GM12878 (cell line): ENCODE data around the gene FASN. TPM values are rescaled to one million over a fixed set of nuclear protein-coding genes. Genes with fewer than 3 reads are reported as not detected.

ENCODE experiments used
- ATAC-seq: fragments of 200-7000 bp; cut with Tn5 transposase; 3 replicates; pipeline ENCODE4 v1.9.1; 2020; ENCODE audit warnings: mild to moderate bottlenecking, moderate library complexity
- BruUV-seq: library from RNA; stranded (reverse); fragments of 400-500 nt; replicated peaks from 2 replicates; lab custom pipeline; 2021; lab: Mats Ljungman, UMichigan
- CTCF ChIA-PET: fragments of 300-600 bp; sonication (Branson Sonifier 250); formaldehyde crosslinking; extraction: SDS; loops from one replicate; lab custom pipeline; 2021; ENCODE audit warnings: inconsistent platforms; lab: Yijun Ruan, JAX
- POLR2A ChIA-PET: fragments of 350-600 bp; formaldehyde crosslinking; extraction: SDS; loops from one replicate; lab custom pipeline; 2021; ENCODE audit warnings: inconsistent platforms; lab: Charles Lee
- RAD21 ChIA-PET: fragments of 300-600 bp; sonication (Branson Sonifier 250); formaldehyde crosslinking; loops from one replicate; lab custom pipeline; 2023; ENCODE audit warnings: antibody characterized with exemption; ENCODE audit not compliant: unreplicated experiment; lab: Charles Lee
- SMC1A ChIA-PET: fragments of 300-600 bp; sonication (Branson Sonifier 250); formaldehyde crosslinking; loops from one replicate; lab custom pipeline; 2023; ENCODE audit not compliant: unreplicated experiment, uncharacterized antibody; lab: Charles Lee
- DNase-seq: peaks from one replicate; pipeline ENCODE4 v3.0.0-alpha.2; 2011; ENCODE audit warnings: low read depth, low spot score
- FAIRE-seq: peaks from 3 replicates; lab custom pipeline; 2011; peaks lifted over from hg19 to GRCh38; lab: Jason Lieb, UNC
- H2AFZ ChIP-seq: 2 replicates; pipeline ENCODE4 v1.6.0; 2011; ENCODE audit warnings: low read depth, low read length, control low read depth; ENCODE audit not compliant: control insufficient read depth
- H3K27ac ChIP-seq: 2 replicates; pipeline ENCODE4 v1.5.1; 2011; ENCODE audit warnings: control low read depth; ENCODE audit not compliant: control insufficient read depth, insufficient read depth
- H3K27me3 ChIP-seq, 2 experiments: replicated peaks in 1 of 2; 2 replicates each; pipeline versions ENCODE4 v1.6.0 to v1.6.1; 2011; ENCODE audit warnings: low read length in 1 of 2; ENCODE audit not compliant: control insufficient read depth in 2 of 2, insufficient read depth in 2 of 2
- H3K36me3 ChIP-seq, 2 experiments: 2 replicates each; pipeline ENCODE4 v1.5.1; 2011; ENCODE audit warnings: low read length in 1 of 2; ENCODE audit not compliant: control insufficient read depth in 2 of 2, insufficient read depth in 2 of 2
- H3K4me1 ChIP-seq: 2 replicates; pipeline ENCODE4 v1.6.1; 2011; ENCODE audit warnings: mild to moderate bottlenecking, low read length, moderate library complexity, mixed read lengths; ENCODE audit not compliant: control insufficient read depth, insufficient read depth
- H3K4me2 ChIP-seq: 2 replicates; pipeline ENCODE4 v1.6.0; 2011; ENCODE audit warnings: control low read depth; ENCODE audit not compliant: control insufficient read depth, insufficient read depth
- H3K4me3 ChIP-seq: fragments of 200-600 bp; sonication (generic); 2 replicates; pipeline ENCODE4 v1.5.1; 2016
- H3K79me2 ChIP-seq: 2 replicates; pipeline ENCODE4 v1.6.0; 2011; ENCODE audit warnings: low read length; ENCODE audit not compliant: control insufficient read depth, insufficient read depth
- H3K9ac ChIP-seq: 2 replicates; pipeline ENCODE4 v1.8.0; 2011; ENCODE audit warnings: low read length, control low read depth, mixed read lengths; ENCODE audit not compliant: control insufficient read depth, insufficient read depth
- H3K9me3 ChIP-seq: replicated peaks from 3 replicates; pipeline ENCODE4 v1.5.1; 2011; ENCODE audit warnings: mild to moderate bottlenecking, low read length; ENCODE audit not compliant: control insufficient read depth, insufficient read depth
- H4K20me1 ChIP-seq: 2 replicates; pipeline ENCODE4 v1.6.0; 2011; ENCODE audit not compliant: control insufficient read depth, insufficient read depth
- CBFB ChIP-seq: IDR thresholded peaks from 2 replicates; pipeline ENCODE4 v1.6.1; 2016; ENCODE audit warnings: antibody characterized with exemption, low read depth
- EP300 ChIP-seq, 2 experiments: fragments of 150-350 bp in 1 of 2; IDR thresholded peaks; 2 replicates each; pipeline ENCODE4 v1.6.1; 2011 to 2012; ENCODE audit warnings: low read depth in 2 of 2, low read length in 2 of 2, borderline replicate concordance in 1 of 2, improper control_type of control experiment in 1 of 2, inconsistent platforms in 1 of 2; ENCODE audit not compliant: control insufficient read depth in 1 of 2
- FOXK2 ChIP-seq: fragments of 450-650 bp; IDR thresholded peaks from 2 replicates; pipeline ENCODE4 v1.6.1; 2017; ENCODE audit warnings: mild to moderate bottlenecking, moderate library complexity
- HDAC2 ChIP-seq: fragments of 200-600 bp; sonication (generic); IDR thresholded peaks from 2 replicates; pipeline ENCODE4 v1.6.1; 2017
- JUNB ChIP-seq: IDR thresholded peaks from 2 replicates; pipeline ENCODE4 v1.6.1; 2016; ENCODE audit warnings: antibody characterized with exemption, mild to moderate bottlenecking
- NFIC ChIP-seq: IDR thresholded peaks from 2 replicates; pipeline ENCODE4 v1.6.1; 2012; ENCODE audit warnings: low read depth, mild to moderate bottlenecking, inconsistent platforms, low read length, moderate library complexity
- NFYA ChIP-seq: IDR thresholded peaks from 2 replicates; pipeline ENCODE4 v1.6.1; 2011; ENCODE audit warnings: low read depth, mild to moderate bottlenecking, low read length, improper control_type of control experiment, borderline replicate concordance
- PML ChIP-seq: IDR thresholded peaks from 2 replicates; pipeline ENCODE4 v1.6.1; 2012; ENCODE audit warnings: low read length, inconsistent platforms
- RAD21 ChIP-seq: IDR thresholded peaks from 2 replicates; pipeline ENCODE4 v1.6.1; 2011; ENCODE audit warnings: mild to moderate bottlenecking, low read depth, low read length, moderate library complexity; ENCODE audit not compliant: insufficient read depth
- RELA ChIP-seq: fragments of 450-650 bp; IDR thresholded peaks from 2 replicates; pipeline ENCODE4 v1.8.0; 2014; ENCODE audit warnings: borderline replicate concordance; ENCODE audit not compliant: partially characterized antibody
- SMARCA5 ChIP-seq: fragments of 450-650 bp; IDR thresholded peaks from 2 replicates; pipeline ENCODE4 v1.6.1; 2017; ENCODE audit warnings: mild to moderate bottlenecking
- WGBS: methylation state at CpG from one replicate; pipeline ENCODE4 v1.1.6; 2016; ENCODE audit warnings: low lambda C conversion rate; ENCODE audit not compliant: insufficient replicate concordance, insufficient coverage; ENCODE audit errors: missing lambda C conversion rate; 5-methylcytosine and 5-hydroxymethylcytosine counted together
- in situ Hi-C: fragments of 300-500 bp; cut with MboI; formaldehyde crosslinking; loops from 9 replicates; pipeline ENCODE4 v1.14.3; 2018; ENCODE audit warnings: mixed read lengths
- intact Hi-C: fragments of 100-400 bp; cut with micrococcal nuclease; formaldehyde crosslinking; loops from one replicate; pipeline ENCODE4 v1.14.2; 2022; ENCODE audit not compliant: unreplicated experiment
- polyA plus RNA-seq, 11 experiments: library from polyadenylated mRNA; depleted of rRNA in 4 of 11; unstranded in 6 of 11; stranded (reverse) in 5 of 11; fragments of >200 nt; fragmentation: Nextera tagmentation in 4 of 11; fragmentation: Illumina TruSeq in 1 of 11; extraction: Ambion mirVana in 4 of 11; extraction: Trizol in 1 of 11; gene quantifications; 1 replicate in 1 of 11; 2 replicates in 10 of 11; pipeline versions ENCODE4 v1.2.1 to v1.2.3, GENCODE V29; 2011 to 2016; ENCODE audit warnings: inconsistent platforms in 2 of 11, missing spikeins in 2 of 11, low read depth in 1 of 11
- total RNA-seq, 4 experiments: library from RNA; depleted of rRNA in 3 of 4; stranded (reverse); fragments of >200 nt in 3 of 4; fragmentation: Illumina TruSeq in 1 of 4; extraction: Trizol in 1 of 4; gene quantifications; 2 replicates each; pipeline versions ENCODE4 v1.2.1 to v1.2.3, GENCODE V29; 2013 to 2021
- TF ChIP-seq, protein P1 (sequence below): fragments of 150-350 bp; IDR thresholded peaks from 2 replicates; pipeline ENCODE4 v1.6.1; 2016; ENCODE audit warnings: low read depth, low read length
- TF ChIP-seq, protein P2 (sequence below): fragments of 450-650 bp; IDR thresholded peaks from 2 replicates; pipeline ENCODE4 v1.6.1; 2016; ENCODE audit warnings: mild to moderate bottlenecking
- TF ChIP-seq, protein P3 (sequence below): fragments of 450-650 bp; IDR thresholded peaks from 2 replicates; pipeline ENCODE4 v1.6.1; 2017; ENCODE audit warnings: antibody characterized with exemption, mild to moderate bottlenecking, moderate library complexity
- TF ChIP-seq, protein P4 (sequence below): IDR thresholded peaks from 2 replicates; pipeline ENCODE4 v1.6.1; 2011; ENCODE audit warnings: mild to moderate bottlenecking, low read depth, low read length, moderate library complexity; ENCODE audit not compliant: insufficient replicate concordance

The FASN gene
- total and polyA plus RNA-seq, 10 of the 15 experiments (the other 5 are each of a cell fraction or from before 2014, with no cell fraction given) = 0.19 to 333 (median 30.4) TPM

DNA sequence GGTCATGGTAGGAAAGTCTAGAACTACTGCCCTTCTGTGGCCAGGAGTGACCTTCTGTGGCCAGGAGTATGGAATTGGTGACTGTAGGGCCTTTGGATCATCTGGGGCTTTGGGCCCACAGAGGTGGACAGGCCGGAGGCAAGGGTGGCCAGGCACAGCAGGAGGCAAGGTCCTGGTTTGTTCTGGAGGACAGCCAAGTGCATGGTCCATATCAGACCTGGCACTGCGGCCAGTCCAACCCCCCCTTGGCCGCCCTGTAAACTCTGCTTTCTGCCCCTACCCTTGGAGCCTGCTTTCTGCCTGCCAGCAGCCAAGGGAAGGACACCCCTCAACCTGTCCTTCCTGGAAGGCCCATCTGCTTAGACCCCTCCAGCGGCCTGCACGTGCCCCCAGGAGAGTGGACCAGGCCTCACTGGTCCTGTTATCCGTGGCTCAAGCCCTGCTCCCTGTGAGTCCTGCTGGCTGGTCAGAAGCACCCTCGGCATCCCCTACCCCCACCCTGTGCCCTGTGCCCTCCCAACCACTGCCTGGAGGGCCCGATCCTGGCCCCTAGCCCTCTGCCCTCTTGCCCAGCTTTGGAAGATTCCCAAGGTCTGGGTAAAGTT is 58.2 kb downstream of the FASN start:
- no peak overlapping the region for H3K9ac ChIP-seq
- no peaks in the 10 kb centered on the region for H4K20me1 ChIP-seq
- H3K27ac ChIP-seq = no peak overlapping the region
- BruUV-seq = no TSS peak
- no peak overlapping the region for H2AFZ ChIP-seq
- H3K4me1 ChIP-seq = peaks cover 10% of the 10 kb centered on the region
- FAIRE-seq = no peak
- no peak overlapping the region for H3K4me2 ChIP-seq
- no peaks in the 10 kb centered on the region for H3K9me3 ChIP-seq
- peaks cover 5% of the 10 kb centered on the region for H3K79me2 ChIP-seq
- no peaks in the 10 kb centered on the region for H3K27me3 ChIP-seq
- no peak overlapping the region for H3K4me3 ChIP-seq
- in situ Hi-C loops = loop anchor here (5.0 kb wide), 1 partner anchor 118 kb away; no protein-coding TSS in a partner anchor
- DNase-seq = no peak
- RAD21 ChIA-PET = interaction anchor here (0.7 kb wide), 1 partner anchor 72 kb away, joined by 4 read pairs; no protein-coding TSS in a partner anchor
- SMC1A ChIA-PET = no interaction called here
- no peaks in the 10 kb centered on the region; a peak in 1 of 4 replicates for H3K36me3 ChIP-seq
- POLR2A ChIA-PET = interaction anchor here (0.7 kb wide), 1 partner anchor 118 kb away, joined by 10 read pairs; no protein-coding TSS in a partner anchor
- no peak for ATAC-seq
- intact Hi-C loops = loop anchor here (5.0 kb wide), 1 partner anchor 58 kb away; the partner anchor contains the start of gene FASN
- WGBS = 65% methylated on average over 8 of the region's 8 CpGs
- CTCF ChIA-PET = interaction anchor here (1.4 kb wide), 1 partner anchor 11 kb away, joined by 3 read pairs; no protein-coding TSS in a partner anchor
- TF ChIP-seq, protein P1, sequence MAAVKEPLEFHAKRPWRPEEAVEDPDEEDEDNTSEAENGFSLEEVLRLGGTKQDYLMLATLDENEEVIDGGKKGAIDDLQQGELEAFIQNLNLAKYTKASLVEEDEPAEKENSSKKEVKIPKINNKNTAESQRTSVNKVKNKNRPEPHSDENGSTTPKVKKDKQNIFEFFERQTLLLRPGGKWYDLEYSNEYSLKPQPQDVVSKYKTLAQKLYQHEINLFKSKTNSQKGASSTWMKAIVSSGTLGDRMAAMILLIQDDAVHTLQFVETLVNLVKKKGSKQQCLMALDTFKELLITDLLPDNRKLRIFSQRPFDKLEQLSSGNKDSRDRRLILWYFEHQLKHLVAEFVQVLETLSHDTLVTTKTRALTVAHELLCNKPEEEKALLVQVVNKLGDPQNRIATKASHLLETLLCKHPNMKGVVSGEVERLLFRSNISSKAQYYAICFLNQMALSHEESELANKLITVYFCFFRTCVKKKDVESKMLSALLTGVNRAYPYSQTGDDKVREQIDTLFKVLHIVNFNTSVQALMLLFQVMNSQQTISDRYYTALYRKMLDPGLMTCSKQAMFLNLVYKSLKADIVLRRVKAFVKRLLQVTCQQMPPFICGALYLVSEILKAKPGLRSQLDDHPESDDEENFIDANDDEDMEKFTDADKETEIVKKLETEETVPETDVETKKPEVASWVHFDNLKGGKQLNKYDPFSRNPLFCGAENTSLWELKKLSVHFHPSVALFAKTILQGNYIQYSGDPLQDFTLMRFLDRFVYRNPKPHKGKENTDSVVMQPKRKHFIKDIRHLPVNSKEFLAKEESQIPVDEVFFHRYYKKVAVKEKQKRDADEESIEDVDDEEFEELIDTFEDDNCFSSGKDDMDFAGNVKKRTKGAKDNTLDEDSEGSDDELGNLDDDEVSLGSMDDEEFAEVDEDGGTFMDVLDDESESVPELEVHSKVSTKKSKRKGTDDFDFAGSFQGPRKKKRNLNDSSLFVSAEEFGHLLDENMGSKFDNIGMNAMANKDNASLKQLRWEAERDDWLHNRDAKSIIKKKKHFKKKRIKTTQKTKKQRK = no peak
- TF ChIP-seq, protein P2, sequence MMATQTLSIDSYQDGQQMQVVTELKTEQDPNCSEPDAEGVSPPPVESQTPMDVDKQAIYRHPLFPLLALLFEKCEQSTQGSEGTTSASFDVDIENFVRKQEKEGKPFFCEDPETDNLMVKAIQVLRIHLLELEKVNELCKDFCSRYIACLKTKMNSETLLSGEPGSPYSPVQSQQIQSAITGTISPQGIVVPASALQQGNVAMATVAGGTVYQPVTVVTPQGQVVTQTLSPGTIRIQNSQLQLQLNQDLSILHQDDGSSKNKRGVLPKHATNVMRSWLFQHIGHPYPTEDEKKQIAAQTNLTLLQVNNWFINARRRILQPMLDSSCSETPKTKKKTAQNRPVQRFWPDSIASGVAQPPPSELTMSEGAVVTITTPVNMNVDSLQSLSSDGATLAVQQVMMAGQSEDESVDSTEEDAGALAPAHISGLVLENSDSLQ = no peak
- TF ChIP-seq, protein P3, sequence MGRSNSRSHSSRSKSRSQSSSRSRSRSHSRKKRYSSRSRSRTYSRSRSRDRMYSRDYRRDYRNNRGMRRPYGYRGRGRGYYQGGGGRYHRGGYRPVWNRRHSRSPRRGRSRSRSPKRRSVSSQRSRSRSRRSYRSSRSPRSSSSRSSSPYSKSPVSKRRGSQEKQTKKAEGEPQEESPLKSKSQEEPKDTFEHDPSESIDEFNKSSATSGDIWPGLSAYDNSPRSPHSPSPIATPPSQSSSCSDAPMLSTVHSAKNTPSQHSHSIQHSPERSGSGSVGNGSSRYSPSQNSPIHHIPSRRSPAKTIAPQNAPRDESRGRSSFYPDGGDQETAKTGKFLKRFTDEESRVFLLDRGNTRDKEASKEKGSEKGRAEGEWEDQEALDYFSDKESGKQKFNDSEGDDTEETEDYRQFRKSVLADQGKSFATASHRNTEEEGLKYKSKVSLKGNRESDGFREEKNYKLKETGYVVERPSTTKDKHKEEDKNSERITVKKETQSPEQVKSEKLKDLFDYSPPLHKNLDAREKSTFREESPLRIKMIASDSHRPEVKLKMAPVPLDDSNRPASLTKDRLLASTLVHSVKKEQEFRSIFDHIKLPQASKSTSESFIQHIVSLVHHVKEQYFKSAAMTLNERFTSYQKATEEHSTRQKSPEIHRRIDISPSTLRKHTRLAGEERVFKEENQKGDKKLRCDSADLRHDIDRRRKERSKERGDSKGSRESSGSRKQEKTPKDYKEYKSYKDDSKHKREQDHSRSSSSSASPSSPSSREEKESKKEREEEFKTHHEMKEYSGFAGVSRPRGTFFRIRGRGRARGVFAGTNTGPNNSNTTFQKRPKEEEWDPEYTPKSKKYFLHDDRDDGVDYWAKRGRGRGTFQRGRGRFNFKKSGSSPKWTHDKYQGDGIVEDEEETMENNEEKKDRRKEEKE = no peak
- TF ChIP-seq, protein P4, sequence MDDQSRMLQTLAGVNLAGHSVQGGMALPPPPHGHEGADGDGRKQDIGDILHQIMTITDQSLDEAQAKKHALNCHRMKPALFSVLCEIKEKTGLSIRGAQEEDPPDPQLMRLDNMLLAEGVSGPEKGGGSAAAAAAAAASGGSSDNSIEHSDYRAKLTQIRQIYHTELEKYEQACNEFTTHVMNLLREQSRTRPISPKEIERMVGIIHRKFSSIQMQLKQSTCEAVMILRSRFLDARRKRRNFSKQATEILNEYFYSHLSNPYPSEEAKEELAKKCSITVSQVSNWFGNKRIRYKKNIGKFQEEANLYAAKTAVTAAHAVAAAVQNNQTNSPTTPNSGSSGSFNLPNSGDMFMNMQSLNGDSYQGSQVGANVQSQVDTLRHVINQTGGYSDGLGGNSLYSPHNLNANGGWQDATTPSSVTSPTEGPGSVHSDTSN = no peak
- TF ChIP-seq RELA = no peak
- TF ChIP-seq SMARCA5 = no peak
- no peak for TF ChIP-seq NFYA
- no peak for TF ChIP-seq NFIC
- TF ChIP-seq RAD21 = no peak
- TF ChIP-seq FOXK2 = no peak
- no peak for TF ChIP-seq PML
- TF ChIP-seq JUNB = no peak
- no peak for TF ChIP-seq CBFB
- TF ChIP-seq HDAC2 = no peak
- TF ChIP-seq EP300 (IDR thresholded peaks at IDR 0.05; ENCODE audit: borderline replicate concordance in 1 of 2, control insufficient read depth in 1 of 2, low read depth in 2 of 2, low read length in 2 of 2) = no peak
